IMR-90 (cell line): Measurements from ENCODE around the gene SNED1. TPM values are rescaled to one million over a fixed set of nuclear protein-coding genes. Genes with fewer than 3 reads are reported as not detected.

Source experiments
- ATAC-seq: fragments of 200-7000 bp; cut with Tn5 transposase; 2 replicates; pipeline ENCODE4 v1.9.1; 2020; ENCODE audit warnings: low read depth, mild to moderate bottlenecking, moderate library complexity
- BruUV-seq: library from RNA; stranded (reverse); fragments of 400-500 nt; replicated peaks from 2 replicates; lab custom pipeline; 2021; lab: Mats Ljungman, UMichigan
- CTCF ChIA-PET: fragments of 300-600 bp; formaldehyde crosslinking; extraction: SDS; loops from one replicate; lab custom pipeline; 2021; ENCODE audit warnings: antibody characterized with exemption; lab: Yijun Ruan, JAX
- POLR2A ChIA-PET: fragments of 300-600 bp; sonication (Branson Sonifier 250); formaldehyde crosslinking; loops from one replicate; lab custom pipeline; 2022; ENCODE audit warnings: antibody characterized with exemption; ENCODE audit not compliant: unreplicated experiment; lab: Charles Lee
- DNase-seq: peaks from one replicate; pipeline ENCODE4 v3.0.0; 2013
- H2AFZ ChIP-seq: replicated peaks from 2 replicates; pipeline ENCODE3; 2013; ENCODE audit warnings: low read length, mild to moderate bottlenecking; ENCODE audit not compliant: poor library complexity
- H2AK5ac ChIP-seq: 2 replicates; pipeline ENCODE4 v1.6.1; 2013; ENCODE audit warnings: low read depth, low read length, inconsistent platforms
- H2AK9ac ChIP-seq: replicated peaks from 2 replicates; pipeline ENCODE3; 2013; ENCODE audit warnings: mild to moderate bottlenecking, low read depth, low read length, moderate library complexity; ENCODE audit not compliant: poor library complexity
- H2BK120ac ChIP-seq: 2 replicates; pipeline ENCODE4 v1.6.1; 2013; ENCODE audit warnings: low read depth, low read length, inconsistent platforms
- H2BK15ac ChIP-seq: 3 replicates; pipeline ENCODE4 v1.6.1; 2013; ENCODE audit warnings: low read depth, low read length, inconsistent platforms
- H2BK20ac ChIP-seq: 2 replicates; pipeline ENCODE4 v1.6.1; 2013; ENCODE audit warnings: low read depth, mild to moderate bottlenecking, inconsistent platforms, low read length, moderate library complexity
- H2BK5ac ChIP-seq: 2 replicates; pipeline ENCODE4 v1.6.1; 2013; ENCODE audit warnings: mild to moderate bottlenecking, low read depth, low read length, inconsistent platforms; ENCODE audit not compliant: poor library complexity, severe bottlenecking
- H3K14ac ChIP-seq: replicated peaks from 2 replicates; pipeline ENCODE4 v1.6.1; 2013; ENCODE audit warnings: low read depth, low read length, inconsistent platforms
- H3K18ac ChIP-seq: 2 replicates; pipeline ENCODE4 v1.6.1; 2013; ENCODE audit warnings: low read depth, low read length, control low read depth
- H3K23ac ChIP-seq: 2 replicates; pipeline ENCODE4 v1.6.1; 2013; ENCODE audit warnings: low read depth, low read length, inconsistent platforms
- H3K27ac ChIP-seq: 2 replicates; pipeline ENCODE4 v1.5.1; 2013; ENCODE audit warnings: mild to moderate bottlenecking, control low read depth, low read length; ENCODE audit not compliant: insufficient read depth
- H3K27me3 ChIP-seq: 2 replicates; pipeline ENCODE4 v1.6.1; 2013; ENCODE audit warnings: low read length; ENCODE audit not compliant: control insufficient read depth, insufficient read depth
- H3K36me3 ChIP-seq: 2 replicates; pipeline ENCODE4 v1.6.1; 2013; ENCODE audit warnings: low read length, mixed read lengths; ENCODE audit not compliant: control insufficient read depth, insufficient read depth
- H3K4ac ChIP-seq: 2 replicates; pipeline ENCODE4 v1.6.1; 2013; ENCODE audit warnings: low read depth, low read length, inconsistent platforms
- H3K4me1 ChIP-seq: 2 replicates; pipeline ENCODE4 v1.6.1; 2013; ENCODE audit warnings: low read length, mixed read lengths; ENCODE audit not compliant: control insufficient read depth, insufficient read depth
- H3K4me2 ChIP-seq: 2 replicates; pipeline ENCODE4 v1.6.1; 2013; ENCODE audit warnings: low read depth, mild to moderate bottlenecking, control low read depth, low read length, moderate library complexity
- H3K4me3 ChIP-seq: 2 replicates; pipeline ENCODE4 v1.5.1; 2013; ENCODE audit warnings: low read depth, mild to moderate bottlenecking, control low read depth, low read length, moderate library complexity; ENCODE audit not compliant: insufficient read depth
- H3K56ac ChIP-seq: 2 replicates; pipeline ENCODE4 v1.6.1; 2013; ENCODE audit warnings: low read length, inconsistent platforms; ENCODE audit not compliant: insufficient read depth; ENCODE audit errors: extremely low read depth
- H3K79me1 ChIP-seq, 2 experiments: 2 replicates each; pipeline ENCODE4 v1.6.1; 2013; ENCODE audit warnings: low read length in 2 of 2, inconsistent platforms in 1 of 2, low read depth in 1 of 2
- H3K9ac ChIP-seq: 2 replicates; pipeline ENCODE4 v1.6.1; 2013; ENCODE audit warnings: low read depth, low read length, control low read depth
- H3K9me1 ChIP-seq: 2 replicates; pipeline ENCODE4 v1.6.1; 2013; ENCODE audit warnings: low read length, inconsistent platforms; ENCODE audit not compliant: insufficient read depth
- H3K9me3 ChIP-seq: 2 replicates; pipeline ENCODE4 v1.6.1; 2013; ENCODE audit warnings: low read length; ENCODE audit not compliant: control insufficient read depth, insufficient read depth
- H4K20me1 ChIP-seq: 2 replicates; pipeline ENCODE4 v1.6.1; 2013; ENCODE audit warnings: low read length, inconsistent platforms; ENCODE audit not compliant: insufficient read depth
- H4K5ac ChIP-seq: 2 replicates; pipeline ENCODE4 v1.6.1; 2013; ENCODE audit warnings: mild to moderate bottlenecking, low read depth, low read length, control low read depth
- H4K8ac ChIP-seq, 2 experiments: 2 replicates each; pipeline ENCODE4 v1.6.1; 2013; ENCODE audit warnings: low read depth in 2 of 2, low read length in 2 of 2, control low read depth in 1 of 2, inconsistent platforms in 1 of 2
- H4K91ac ChIP-seq: 2 replicates; pipeline ENCODE4 v1.6.1; 2013; ENCODE audit warnings: low read depth, low read length, inconsistent platforms; ENCODE audit not compliant: insufficient read depth
- BHLHE40 ChIP-seq: fragments of 150-350 bp; IDR thresholded peaks from 2 replicates; pipeline ENCODE4 v1.6.1; 2016; ENCODE audit warnings: mild to moderate bottlenecking, low read depth, low read length
- CEBPB ChIP-seq: IDR thresholded peaks from 2 replicates; pipeline ENCODE4 v1.6.1; 2012; ENCODE audit warnings: low read depth, low read length, improper control_type of control experiment
- CHD1 ChIP-seq: IDR thresholded peaks from 2 replicates; pipeline ENCODE4 v1.6.1; 2012; ENCODE audit warnings: low read depth, low read length, improper control_type of control experiment
- FOS ChIP-seq: fragments of 150-350 bp; IDR thresholded peaks from 2 replicates; pipeline ENCODE4 v1.6.1; 2016; ENCODE audit warnings: low read depth, low read length
- MAFK ChIP-seq: IDR thresholded peaks from 2 replicates; pipeline ENCODE4 v1.6.1; 2012; ENCODE audit warnings: low read depth, low read length, improper control_type of control experiment
- MAZ ChIP-seq: IDR thresholded peaks from 2 replicates; pipeline ENCODE4 v1.6.1; 2012; ENCODE audit warnings: low read depth, mild to moderate bottlenecking, low read length, improper control_type of control experiment, moderate library complexity, borderline replicate concordance
- MXI1 ChIP-seq: IDR thresholded peaks from 2 replicates; pipeline ENCODE4 v1.6.1; 2012; ENCODE audit warnings: low read depth, mild to moderate bottlenecking, low read length, moderate library complexity, borderline replicate concordance
- NFE2L2 ChIP-seq: fragments of 150-350 bp; IDR thresholded peaks from 2 replicates; pipeline ENCODE4 v1.6.1; 2016; ENCODE audit warnings: low read depth, mild to moderate bottlenecking, low read length
- POLR2A ChIP-seq: IDR thresholded peaks from 2 replicates; pipeline ENCODE4 v1.6.1; 2012; ENCODE audit warnings: mild to moderate bottlenecking, low read depth, low read length
- RAD21 ChIP-seq: IDR thresholded peaks from 2 replicates; pipeline ENCODE4 v1.6.1; 2012; ENCODE audit warnings: low read length, improper control_type of control experiment
- RCOR1 ChIP-seq: IDR thresholded peaks from 2 replicates; pipeline ENCODE4 v1.6.1; 2012; ENCODE audit warnings: mild to moderate bottlenecking, low read length, improper control_type of control experiment; ENCODE audit not compliant: insufficient replicate concordance
- RFX5 ChIP-seq: IDR thresholded peaks from 2 replicates; pipeline ENCODE4 v1.8.0; 2012; ENCODE audit warnings: low read depth, mild to moderate bottlenecking, low read length, moderate library complexity
- SMC3 ChIP-seq: fragments of 150-350 bp; IDR thresholded peaks from 2 replicates; pipeline ENCODE4 v1.6.1; 2016; ENCODE audit warnings: low read depth, mild to moderate bottlenecking, antibody characterized with exemption, low read length, moderate library complexity
- WGBS, 2 experiments: methylation state at CpG; one replicate each; pipeline versions ENCODE4 v1.1.5 to v1.1.7; 2013; ENCODE audit warnings: missing lambda C conversion rate in 2 of 2; ENCODE audit not compliant: insufficient read length in 1 of 2; ENCODE audit errors: extremely low coverage in 2 of 2; 5-methylcytosine and 5-hydroxymethylcytosine counted together
- dilution Hi-C: fragments of 300-500 bp; cut with HindIII; formaldehyde crosslinking; loops from one replicate; pipeline ENCODE4 v1.14.3; 2018; ENCODE audit warnings: low sequenced_read_pairs; ENCODE audit not compliant: unreplicated experiment
- in situ Hi-C: fragments of 300-500 bp; cut with MboI; formaldehyde crosslinking; loops from 3 replicates; pipeline ENCODE4 v1.14.3; 2019; ENCODE audit warnings: low sequenced_read_pairs, inconsistent platforms, mixed read lengths
- intact Hi-C: fragments of 100-400 bp; cut with micrococcal nuclease; formaldehyde crosslinking; loops from 2 replicates; pipeline ENCODE4 v1.10.0; 2022
- polyA plus RNA-seq, 3 experiments: library from polyadenylated mRNA; depleted of rRNA; stranded (reverse); fragments of >200 nt; gene quantifications; 2 replicates each; pipeline ENCODE4 v1.2.3, GENCODE V29; 2012; ENCODE audit warnings: low replicate concordance in 1 of 3
- total RNA-seq: library from RNA; depleted of rRNA; stranded (reverse); fragments of >200 nt; gene quantifications from 2 replicates; pipeline ENCODE4 v1.2.3, GENCODE V29; 2012
- TF ChIP-seq, protein P1 (sequence below): fragments of 150-350 bp; IDR thresholded peaks from 2 replicates; pipeline ENCODE4 v1.6.1; 2016; ENCODE audit warnings: low read depth, mild to moderate bottlenecking, low read length, moderate library complexity, borderline replicate concordance
- TF ChIP-seq, protein P2 (sequence below): conservative IDR thresholded peaks from 2 replicates; pipeline ENCODE4 v1.5.1; 2012; ENCODE audit warnings: mild to moderate bottlenecking, low read depth, low read length, improper control_type of control experiment
- TF ChIP-seq, protein P3 (sequence below): fragments of 150-350 bp; IDR thresholded peaks from 2 replicates; pipeline ENCODE4 v1.6.1; 2017; ENCODE audit warnings: mild to moderate bottlenecking, antibody characterized with exemption, low read length, low read depth

Gene SNED1
- total and polyA plus RNA-seq, 2 of the 4 experiments (the other 2 are of a cell fraction): 1.1 to 3.4 TPM

DNA sequence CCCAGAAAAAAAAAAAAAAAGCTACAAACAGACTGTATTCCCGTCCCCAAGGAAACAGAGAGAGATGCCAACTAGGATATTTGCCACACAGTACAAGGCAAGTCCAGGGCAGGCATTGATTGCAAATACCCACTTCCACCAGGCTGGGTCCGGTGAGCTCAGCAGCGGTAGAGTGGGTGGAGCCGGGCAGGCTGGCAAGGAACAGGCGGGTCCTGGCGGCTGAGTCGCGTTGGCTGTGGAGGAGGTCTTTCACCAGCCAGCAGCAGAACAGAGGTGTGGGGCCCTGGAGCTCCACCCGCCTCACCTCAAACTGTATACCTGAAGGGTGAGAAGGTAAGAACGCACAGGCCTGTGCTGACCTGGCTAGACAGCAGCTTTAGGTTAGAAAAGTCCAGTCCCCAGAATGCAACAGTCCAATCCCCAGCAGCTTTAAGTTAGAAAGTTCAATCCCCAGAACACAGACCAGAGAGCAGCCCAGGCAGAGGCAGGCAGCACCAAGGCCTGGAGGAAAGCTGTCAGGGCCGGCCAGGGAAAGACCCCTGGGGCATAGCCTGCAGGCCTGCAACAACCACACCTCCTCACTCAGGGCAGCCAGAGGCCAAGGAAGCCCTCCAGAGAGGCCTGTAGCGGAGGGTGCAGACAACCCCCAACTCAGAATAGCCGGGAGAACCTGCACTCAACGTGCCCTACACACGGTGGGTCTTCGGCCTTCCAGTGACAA is 125.6 kb downstream of the SNED1 start:
- dilution Hi-C loops: no loop called here
- H3K4me3 ChIP-seq: no peak overlapping the region
- TF ChIP-seq POLR2A: no peak
- TF ChIP-seq MAZ: no peak
- no peak for TF ChIP-seq RCOR1
- no peak for TF ChIP-seq SMC3
- no peak for TF ChIP-seq MXI1
- TF ChIP-seq NFE2L2: no peak
- TF ChIP-seq, protein P1, sequence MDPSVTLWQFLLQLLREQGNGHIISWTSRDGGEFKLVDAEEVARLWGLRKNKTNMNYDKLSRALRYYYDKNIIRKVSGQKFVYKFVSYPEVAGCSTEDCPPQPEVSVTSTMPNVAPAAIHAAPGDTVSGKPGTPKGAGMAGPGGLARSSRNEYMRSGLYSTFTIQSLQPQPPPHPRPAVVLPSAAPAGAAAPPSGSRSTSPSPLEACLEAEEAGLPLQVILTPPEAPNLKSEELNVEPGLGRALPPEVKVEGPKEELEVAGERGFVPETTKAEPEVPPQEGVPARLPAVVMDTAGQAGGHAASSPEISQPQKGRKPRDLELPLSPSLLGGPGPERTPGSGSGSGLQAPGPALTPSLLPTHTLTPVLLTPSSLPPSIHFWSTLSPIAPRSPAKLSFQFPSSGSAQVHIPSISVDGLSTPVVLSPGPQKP: no peak
- no peak for TF ChIP-seq MAFK
- TF ChIP-seq BHLHE40: no peak
- TF ChIP-seq RAD21: no peak
- no peak for TF ChIP-seq FOS
- no peak for TF ChIP-seq CHD1
- TF ChIP-seq, protein P2, sequence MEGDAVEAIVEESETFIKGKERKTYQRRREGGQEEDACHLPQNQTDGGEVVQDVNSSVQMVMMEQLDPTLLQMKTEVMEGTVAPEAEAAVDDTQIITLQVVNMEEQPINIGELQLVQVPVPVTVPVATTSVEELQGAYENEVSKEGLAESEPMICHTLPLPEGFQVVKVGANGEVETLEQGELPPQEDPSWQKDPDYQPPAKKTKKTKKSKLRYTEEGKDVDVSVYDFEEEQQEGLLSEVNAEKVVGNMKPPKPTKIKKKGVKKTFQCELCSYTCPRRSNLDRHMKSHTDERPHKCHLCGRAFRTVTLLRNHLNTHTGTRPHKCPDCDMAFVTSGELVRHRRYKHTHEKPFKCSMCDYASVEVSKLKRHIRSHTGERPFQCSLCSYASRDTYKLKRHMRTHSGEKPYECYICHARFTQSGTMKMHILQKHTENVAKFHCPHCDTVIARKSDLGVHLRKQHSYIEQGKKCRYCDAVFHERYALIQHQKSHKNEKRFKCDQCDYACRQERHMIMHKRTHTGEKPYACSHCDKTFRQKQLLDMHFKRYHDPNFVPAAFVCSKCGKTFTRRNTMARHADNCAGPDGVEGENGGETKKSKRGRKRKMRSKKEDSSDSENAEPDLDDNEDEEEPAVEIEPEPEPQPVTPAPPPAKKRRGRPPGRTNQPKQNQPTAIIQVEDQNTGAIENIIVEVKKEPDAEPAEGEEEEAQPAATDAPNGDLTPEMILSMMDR: no peak
- no peak for TF ChIP-seq RFX5
- TF ChIP-seq, protein P3, sequence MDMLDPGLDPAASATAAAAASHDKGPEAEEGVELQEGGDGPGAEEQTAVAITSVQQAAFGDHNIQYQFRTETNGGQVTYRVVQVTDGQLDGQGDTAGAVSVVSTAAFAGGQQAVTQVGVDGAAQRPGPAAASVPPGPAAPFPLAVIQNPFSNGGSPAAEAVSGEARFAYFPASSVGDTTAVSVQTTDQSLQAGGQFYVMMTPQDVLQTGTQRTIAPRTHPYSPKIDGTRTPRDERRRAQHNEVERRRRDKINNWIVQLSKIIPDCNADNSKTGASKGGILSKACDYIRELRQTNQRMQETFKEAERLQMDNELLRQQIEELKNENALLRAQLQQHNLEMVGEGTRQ: no peak
- TF ChIP-seq CEBPB: no peak
- H3K4me1 ChIP-seq: no peaks in the 10 kb centered on the region
- no peak overlapping the region for H2AK5ac ChIP-seq
- no peaks in the 10 kb centered on the region for H4K20me1 ChIP-seq
- no peak overlapping the region for H3K4ac ChIP-seq
- H2BK120ac ChIP-seq: no peak overlapping the region
- no TSS peak for BruUV-seq
- no peak overlapping the region for H3K4me2 ChIP-seq
- H3K9ac ChIP-seq: no peak overlapping the region
- ChIA-PET CTCF (interaction anchor here (0.6 kb wide), 1 partner anchor 101 kb away, joined by 3 read pairs; no protein-coding TSS in a partner anchor), POLR2A (no interaction called here)
- in situ Hi-C loops: no loop called here
- no peak overlapping the region for H2BK20ac ChIP-seq
- no peaks in the 10 kb centered on the region for H3K27me3 ChIP-seq
- intact Hi-C loops: no loop called here
- no peak overlapping the region for H2BK15ac ChIP-seq
- H3K27ac ChIP-seq: no peak overlapping the region
- ATAC-seq (no peak), DNase-seq (no peak)
- H2AFZ ChIP-seq: no peak overlapping the region
- peaks cover 2% of the 10 kb centered on the region; the same call in 1 of the 2 replicates for H3K9me3 ChIP-seq
- H2AK9ac ChIP-seq: no peak overlapping the region
- no peaks in the 10 kb centered on the region for H3K79me1 ChIP-seq
- H3K9me1 ChIP-seq: peaks cover 3% of the 10 kb centered on the region; the same call in 1 of the 2 replicates
- H3K14ac ChIP-seq: no peak overlapping the region
- H3K56ac ChIP-seq: no peak overlapping the region
- 75% methylated on average over 8 of the region's 16 CpGs; no CpG with 5 or more reads in 1 of the 2 experiments for WGBS, 2 experiments
- no peak overlapping the region for H3K18ac ChIP-seq
- no peak overlapping the region for H4K91ac ChIP-seq
- no peak overlapping the region for H4K8ac ChIP-seq
- H3K36me3 ChIP-seq: peaks cover 11% of the 10 kb centered on the region
- no peak overlapping the region for H3K23ac ChIP-seq
- H4K5ac ChIP-seq: no peak overlapping the region
- H2BK5ac ChIP-seq: no peak overlapping the region
